ENCODE data around the gene WDR27.

WDR27 gene

DNA sequence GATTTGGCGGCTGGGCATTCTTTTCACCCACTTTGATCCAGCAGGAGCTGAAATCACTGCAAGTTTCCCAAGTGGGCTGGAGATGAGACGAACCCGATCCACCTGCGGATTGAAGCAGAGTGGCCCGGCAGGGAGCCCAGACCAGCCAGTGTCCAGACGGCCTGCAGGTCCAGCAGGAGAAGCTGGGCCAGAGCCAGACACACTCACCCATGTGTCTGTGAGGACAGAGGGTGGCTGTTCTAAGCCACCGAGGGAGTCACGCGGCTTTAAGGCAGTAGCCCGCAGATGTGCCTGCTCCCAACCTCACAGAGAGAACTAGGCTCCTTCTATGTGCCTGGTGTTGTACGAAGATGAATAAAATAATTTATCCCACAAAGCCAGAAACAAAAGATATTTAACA is 200.7 kb downstream of the WDR27 start:
- no peak overlapping the region for H3K4me3 ChIP-seq (ENCODE audit: low read depth, low read length)
- TF ChIP-seq, protein P1, sequence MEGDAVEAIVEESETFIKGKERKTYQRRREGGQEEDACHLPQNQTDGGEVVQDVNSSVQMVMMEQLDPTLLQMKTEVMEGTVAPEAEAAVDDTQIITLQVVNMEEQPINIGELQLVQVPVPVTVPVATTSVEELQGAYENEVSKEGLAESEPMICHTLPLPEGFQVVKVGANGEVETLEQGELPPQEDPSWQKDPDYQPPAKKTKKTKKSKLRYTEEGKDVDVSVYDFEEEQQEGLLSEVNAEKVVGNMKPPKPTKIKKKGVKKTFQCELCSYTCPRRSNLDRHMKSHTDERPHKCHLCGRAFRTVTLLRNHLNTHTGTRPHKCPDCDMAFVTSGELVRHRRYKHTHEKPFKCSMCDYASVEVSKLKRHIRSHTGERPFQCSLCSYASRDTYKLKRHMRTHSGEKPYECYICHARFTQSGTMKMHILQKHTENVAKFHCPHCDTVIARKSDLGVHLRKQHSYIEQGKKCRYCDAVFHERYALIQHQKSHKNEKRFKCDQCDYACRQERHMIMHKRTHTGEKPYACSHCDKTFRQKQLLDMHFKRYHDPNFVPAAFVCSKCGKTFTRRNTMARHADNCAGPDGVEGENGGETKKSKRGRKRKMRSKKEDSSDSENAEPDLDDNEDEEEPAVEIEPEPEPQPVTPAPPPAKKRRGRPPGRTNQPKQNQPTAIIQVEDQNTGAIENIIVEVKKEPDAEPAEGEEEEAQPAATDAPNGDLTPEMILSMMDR (IDR thresholded peaks at IDR 0.05; ENCODE audit: low read depth, low read length), result no peak
- TF ChIP-seq MYC (IDR thresholded peaks at IDR 0.05; ENCODE audit: low read depth, low read length), result no peak
- TF ChIP-seq MAX (IDR thresholded peaks at IDR 0.05; ENCODE audit: low read depth, low read length), result no peak
- no peak for TF ChIP-seq POLR2A (IDR thresholded peaks at IDR 0.05; ENCODE audit: extremely low read depth, insufficient read length)
- DNase-seq (ENCODE audit: low read depth), result no peak

DNA sequence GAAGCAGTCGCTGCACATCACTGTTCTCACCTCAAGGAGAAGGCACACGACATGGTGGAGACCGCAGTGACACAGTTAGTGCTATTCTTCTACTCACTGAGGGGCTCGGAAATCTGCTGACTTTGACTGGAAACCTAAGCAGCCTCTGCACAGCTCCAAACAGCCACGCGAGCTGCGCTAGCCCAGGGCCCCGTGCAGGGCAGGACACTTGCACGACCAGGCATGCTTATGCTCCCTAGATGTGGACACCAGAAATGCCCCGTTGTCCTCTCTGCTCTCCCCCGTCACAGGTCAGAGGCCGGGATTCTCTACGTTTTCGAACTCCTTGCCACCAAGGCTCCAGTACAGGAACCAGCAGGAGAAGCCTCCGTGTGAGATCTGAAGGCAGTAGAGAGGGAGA is 201.1 kb downstream of the WDR27 start:
- no peak overlapping the region for H3K4me3 ChIP-seq (ENCODE audit: low read depth, low read length)
- TF ChIP-seq POLR2A (IDR thresholded peaks at IDR 0.05; ENCODE audit: extremely low read depth, insufficient read length), result no peak
- TF ChIP-seq, protein P1 (IDR thresholded peaks at IDR 0.05; ENCODE audit: low read depth, low read length), result no peak
- no peak for TF ChIP-seq MYC (IDR thresholded peaks at IDR 0.05; ENCODE audit: low read depth, low read length)
- no peak for DNase-seq (ENCODE audit: low read depth)

DNA sequence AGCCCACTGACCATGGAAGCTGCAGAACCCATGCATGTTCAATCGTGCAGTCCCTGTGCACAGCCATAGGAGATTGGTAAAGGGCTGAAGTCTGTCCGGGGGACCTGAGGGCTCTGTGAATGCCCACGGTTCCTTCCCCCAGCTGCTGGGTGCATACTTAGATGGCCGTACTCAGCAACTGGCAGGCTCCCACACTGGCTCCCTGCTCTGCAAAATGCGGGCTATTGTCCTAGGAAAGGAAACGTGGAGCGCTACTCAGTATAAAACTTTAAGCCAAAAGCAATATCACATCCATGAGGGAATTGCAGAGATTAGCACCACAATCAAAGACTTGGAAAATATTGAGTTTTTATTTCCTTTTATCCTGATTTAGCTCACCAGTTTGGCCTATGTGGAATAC is 202.0 kb downstream of the WDR27 start:
- DNase-seq (ENCODE audit: low read depth), result no peak
- H3K4me3 ChIP-seq (ENCODE audit: low read depth, low read length), result no peak overlapping the region
- TF ChIP-seq MAX (IDR thresholded peaks at IDR 0.05; ENCODE audit: low read depth, low read length) (no peak), POLR2A (IDR thresholded peaks at IDR 0.05; ENCODE audit: extremely low read depth, insufficient read length) (no peak), MYC (IDR thresholded peaks at IDR 0.05; ENCODE audit: low read depth, low read length) (no peak)
- TF ChIP-seq, protein P1 (IDR thresholded peaks at IDR 0.05; ENCODE audit: low read depth, low read length), result no peak

- no peak for TF ChIP-seq MYC (IDR thresholded peaks at IDR 0.05; ENCODE audit: low read depth, low read length)
- TF ChIP-seq MAX (IDR thresholded peaks at IDR 0.05; ENCODE audit: low read depth, low read length), result no peak
- TF ChIP-seq POLR2A (IDR thresholded peaks at IDR 0.05; ENCODE audit: extremely low read depth, insufficient read length), result no peak
- TF ChIP-seq, protein P1 (IDR thresholded peaks at IDR 0.05; ENCODE audit: low read depth, low read length), result no peak
- no peak overlapping the region for H3K4me3 ChIP-seq (ENCODE audit: low read depth, low read length)
- no peak for DNase-seq (ENCODE audit: low read depth)
These were observed 202.8 kb downstream of the WDR27 start for GRCh38 chr6:169498916-169499513.

GRCh38 chr6:169495601-169496000 is 206.2 kb downstream of the WDR27 start:
- TF ChIP-seq, protein P1 (IDR thresholded peaks at IDR 0.05; ENCODE audit: low read depth, low read length), result no peak
- TF ChIP-seq MYC (IDR thresholded peaks at IDR 0.05; ENCODE audit: low read depth, low read length), result no peak
- no peak for TF ChIP-seq MAX (IDR thresholded peaks at IDR 0.05; ENCODE audit: low read depth, low read length)
- no peak for TF ChIP-seq POLR2A (IDR thresholded peaks at IDR 0.05; ENCODE audit: extremely low read depth, insufficient read length)
- DNase-seq (ENCODE audit: low read depth), result no peak
- no peak overlapping the region for H3K4me3 ChIP-seq (ENCODE audit: low read depth, low read length)

GRCh38 chr6:169494038-169494437 is 207.8 kb downstream of the WDR27 start:
- no peak for DNase-seq (ENCODE audit: low read depth)
- H3K4me3 ChIP-seq (ENCODE audit: low read depth, low read length), result no peak overlapping the region
- TF ChIP-seq, protein P1 (IDR thresholded peaks at IDR 0.05; ENCODE audit: low read depth, low read length), result no peak
- TF ChIP-seq POLR2A (IDR thresholded peaks at IDR 0.05; ENCODE audit: extremely low read depth, insufficient read length) (no peak), MYC (IDR thresholded peaks at IDR 0.05; ENCODE audit: low read depth, low read length) (no peak), MAX (IDR thresholded peaks at IDR 0.05; ENCODE audit: low read depth, low read length) (no peak)
